Loucy (cell line): Measurements from ENCODE around the gene CCDC171.

Source experiments
- H2AFZ ChIP-seq: fragments of 200-600 bp; sonication (generic); 2 replicates; pipeline ENCODE4 v1.6.0; 2016; ENCODE audit warnings: antibody characterized with exemption, mild to moderate bottlenecking, low read length, moderate library complexity
- H3F3A ChIP-seq: fragments of 200-600 bp; 2 replicates; pipeline ENCODE4 v1.6.0; 2016; ENCODE audit warnings: antibody characterized with exemption, low read depth, mild to moderate bottlenecking
- H3K27me3 ChIP-seq: fragments of 200-600 bp; sonication (generic); 2 replicates; pipeline ENCODE4 v1.6.1; 2014; ENCODE audit warnings: low read length, mild to moderate bottlenecking; ENCODE audit not compliant: insufficient read depth, poor library complexity, severe bottlenecking
- H3K36me3 ChIP-seq: fragments of 200-600 bp; sonication (generic); 2 replicates; pipeline ENCODE4 v1.6.1; 2016; ENCODE audit warnings: low read length; ENCODE audit not compliant: insufficient read depth
- H3K4me1 ChIP-seq: fragments of 200-600 bp; sonication (generic); 2 replicates; pipeline ENCODE4 v1.5.1; 2014; ENCODE audit warnings: low read length, mild to moderate bottlenecking; ENCODE audit not compliant: insufficient read depth, poor library complexity, severe bottlenecking
- H3K4me2 ChIP-seq: fragments of 200-600 bp; sonication (generic); 2 replicates; pipeline ENCODE4 v1.6.0; 2014; ENCODE audit warnings: antibody characterized with exemption, low read length, low read depth, mild to moderate bottlenecking; ENCODE audit not compliant: poor library complexity, severe bottlenecking
- H3K4me3 ChIP-seq: fragments of 200-600 bp; sonication (generic); 2 replicates; pipeline ENCODE4 v1.5.1; 2014; ENCODE audit warnings: low read length, mild to moderate bottlenecking, mixed read lengths; ENCODE audit not compliant: poor library complexity, severe bottlenecking
- H3K79me2 ChIP-seq: fragments of 200-600 bp; sonication (generic); 2 replicates; pipeline ENCODE4 v1.6.1; 2014; ENCODE audit warnings: low read length; ENCODE audit not compliant: insufficient read depth
- H3K9ac ChIP-seq: fragments of 200-600 bp; sonication (generic); 2 replicates; pipeline ENCODE4 v1.6.0; 2014; ENCODE audit warnings: mild to moderate bottlenecking, low read depth, low read length, moderate library complexity; ENCODE audit not compliant: poor library complexity, severe bottlenecking
- H3K9me2 ChIP-seq: fragments of 200-600 bp; sonication (generic); replicated peaks from 2 replicates; pipeline ENCODE4 v1.6.1; 2016; ENCODE audit warnings: low read depth, low read length, mixed read lengths
- H3K9me3 ChIP-seq: fragments of 200-600 bp; sonication (generic); 2 replicates; pipeline ENCODE4 v1.6.1; 2014; ENCODE audit warnings: mild to moderate bottlenecking, antibody characterized with exemption, low read length, low read depth; ENCODE audit not compliant: insufficient read depth
- H4K20me1 ChIP-seq: fragments of 200-600 bp; sonication (generic); 2 replicates; pipeline ENCODE4 v1.6.0; 2014; ENCODE audit warnings: antibody characterized with exemption, low read length, mild to moderate bottlenecking; ENCODE audit not compliant: insufficient read depth, poor library complexity, severe bottlenecking
- EZH2phosphoT487 ChIP-seq: fragments of 200-600 bp; IDR thresholded peaks from 2 replicates; pipeline ENCODE4 v1.6.1; 2018; ENCODE audit warnings: antibody characterized with exemption, mild to moderate bottlenecking, moderate library complexity, borderline replicate concordance
- TF ChIP-seq, protein P1 (sequence below): fragments of 200-600 bp; sonication (generic); conservative IDR thresholded peaks from 2 replicates; pipeline ENCODE4 v1.5.1; 2014; ENCODE audit warnings: mild to moderate bottlenecking, antibody characterized with exemption, low read length

The CCDC171 gene

DNA sequence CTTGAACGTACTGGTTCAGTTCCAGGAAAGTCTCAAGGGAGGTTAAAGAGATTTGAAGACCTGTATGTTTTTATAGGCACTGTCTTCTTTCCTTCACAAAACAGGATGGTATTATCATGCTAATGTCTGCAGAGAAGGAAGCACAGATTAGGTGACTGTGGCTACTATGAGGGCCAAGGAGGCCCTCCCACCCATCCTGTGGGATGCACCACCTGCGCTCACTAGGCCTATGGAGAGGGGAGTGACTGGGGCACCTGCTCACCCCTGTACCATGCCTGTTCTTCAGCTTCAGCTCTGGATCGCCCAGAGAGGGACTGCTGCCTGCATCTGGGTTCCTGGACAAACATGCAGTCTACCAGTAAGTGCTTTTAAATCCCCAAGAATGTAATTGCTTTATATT, 469.4 kb downstream of the CCDC171 start:
- no peaks in the 10 kb centered on the region for H3F3A ChIP-seq
- H3K27me3 ChIP-seq = no peaks in the 10 kb centered on the region
- no peak overlapping the region for H3K9ac ChIP-seq
- H3K4me2 ChIP-seq = no peak overlapping the region
- peaks cover 4% of the 10 kb centered on the region; the same call in 1 of the 2 replicates for H3K9me3 ChIP-seq
- no peaks in the 10 kb centered on the region for H4K20me1 ChIP-seq
- H3K36me3 ChIP-seq = no peaks in the 10 kb centered on the region
- no peaks in the 10 kb centered on the region for H3K9me2 ChIP-seq
- no peaks in the 10 kb centered on the region for H3K79me2 ChIP-seq
- no peak overlapping the region for H3K4me3 ChIP-seq
- TF ChIP-seq, protein P1, sequence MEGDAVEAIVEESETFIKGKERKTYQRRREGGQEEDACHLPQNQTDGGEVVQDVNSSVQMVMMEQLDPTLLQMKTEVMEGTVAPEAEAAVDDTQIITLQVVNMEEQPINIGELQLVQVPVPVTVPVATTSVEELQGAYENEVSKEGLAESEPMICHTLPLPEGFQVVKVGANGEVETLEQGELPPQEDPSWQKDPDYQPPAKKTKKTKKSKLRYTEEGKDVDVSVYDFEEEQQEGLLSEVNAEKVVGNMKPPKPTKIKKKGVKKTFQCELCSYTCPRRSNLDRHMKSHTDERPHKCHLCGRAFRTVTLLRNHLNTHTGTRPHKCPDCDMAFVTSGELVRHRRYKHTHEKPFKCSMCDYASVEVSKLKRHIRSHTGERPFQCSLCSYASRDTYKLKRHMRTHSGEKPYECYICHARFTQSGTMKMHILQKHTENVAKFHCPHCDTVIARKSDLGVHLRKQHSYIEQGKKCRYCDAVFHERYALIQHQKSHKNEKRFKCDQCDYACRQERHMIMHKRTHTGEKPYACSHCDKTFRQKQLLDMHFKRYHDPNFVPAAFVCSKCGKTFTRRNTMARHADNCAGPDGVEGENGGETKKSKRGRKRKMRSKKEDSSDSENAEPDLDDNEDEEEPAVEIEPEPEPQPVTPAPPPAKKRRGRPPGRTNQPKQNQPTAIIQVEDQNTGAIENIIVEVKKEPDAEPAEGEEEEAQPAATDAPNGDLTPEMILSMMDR = no peak
- TF ChIP-seq EZH2phosphoT487 = no peak
- no peak overlapping the region for H2AFZ ChIP-seq
- H3K4me1 ChIP-seq = no peaks in the 10 kb centered on the region

DNA sequence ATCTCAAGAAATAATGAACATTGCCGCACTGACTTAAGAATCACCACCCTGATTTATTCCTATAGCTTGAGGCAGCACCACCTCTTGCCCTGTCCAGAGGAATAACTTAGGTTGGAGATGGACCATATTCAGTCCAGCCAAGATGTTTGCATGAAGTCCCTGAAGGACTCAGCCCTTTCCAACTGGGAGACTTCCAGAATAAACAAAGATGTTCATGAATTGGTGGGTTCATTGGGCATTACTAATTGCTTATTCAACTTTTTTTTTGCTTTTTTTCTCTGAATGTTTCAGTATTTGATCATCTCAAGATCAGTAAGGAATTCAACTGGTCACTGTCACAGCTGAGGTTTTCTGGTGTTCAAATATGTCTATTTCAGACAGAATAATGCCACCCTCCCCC, 470.6 kb downstream of the CCDC171 start:
- H2AFZ ChIP-seq = no peak overlapping the region
- no peaks in the 10 kb centered on the region for H3K9me2 ChIP-seq
- no peaks in the 10 kb centered on the region for H3K27me3 ChIP-seq
- no peak overlapping the region for H3K4me3 ChIP-seq
- no peaks in the 10 kb centered on the region for H4K20me1 ChIP-seq
- no peak overlapping the region for H3K4me2 ChIP-seq
- no peak overlapping the region for H3K9ac ChIP-seq
- no peaks in the 10 kb centered on the region for H3F3A ChIP-seq
- no peaks in the 10 kb centered on the region for H3K9me3 ChIP-seq
- peaks cover 5% of the 10 kb centered on the region for H3K4me1 ChIP-seq
- no peaks in the 10 kb centered on the region for H3K79me2 ChIP-seq
- no peaks in the 10 kb centered on the region for H3K36me3 ChIP-seq
- TF ChIP-seq, protein P1 = no peak
- TF ChIP-seq EZH2phosphoT487 = no peak
